GM12878 (cell line): ENCODE data around the gene DHDH. TPM values are rescaled to one million over a fixed set of nuclear protein-coding genes. Genes with fewer than 3 reads are reported as not detected.

Experiments used
- ATAC-seq: fragments of 200-7000 bp; cut with Tn5 transposase; 3 replicates; pipeline ENCODE4 v1.9.1; 2020; ENCODE audit warnings: mild to moderate bottlenecking, moderate library complexity
- BruUV-seq: library from RNA; stranded (reverse); fragments of 400-500 nt; replicated peaks from 2 replicates; lab custom pipeline; 2021; lab: Mats Ljungman, UMichigan
- CTCF ChIA-PET: fragments of 300-600 bp; sonication (Branson Sonifier 250); formaldehyde crosslinking; extraction: SDS; loops from one replicate; lab custom pipeline; 2021; ENCODE audit warnings: inconsistent platforms; lab: Yijun Ruan, JAX
- POLR2A ChIA-PET: fragments of 350-600 bp; formaldehyde crosslinking; extraction: SDS; loops from one replicate; lab custom pipeline; 2021; ENCODE audit warnings: inconsistent platforms; lab: Charles Lee
- RAD21 ChIA-PET: fragments of 300-600 bp; sonication (Branson Sonifier 250); formaldehyde crosslinking; loops from one replicate; lab custom pipeline; 2023; ENCODE audit warnings: antibody characterized with exemption; ENCODE audit not compliant: unreplicated experiment; lab: Charles Lee
- SMC1A ChIA-PET: fragments of 300-600 bp; sonication (Branson Sonifier 250); formaldehyde crosslinking; loops from one replicate; lab custom pipeline; 2023; ENCODE audit not compliant: unreplicated experiment, uncharacterized antibody; lab: Charles Lee
- DNase-seq: peaks from one replicate; pipeline ENCODE4 v3.0.0-alpha.2; 2011; ENCODE audit warnings: low read depth, low spot score
- FAIRE-seq: peaks from 3 replicates; lab custom pipeline; 2011; peaks lifted over from hg19 to GRCh38; lab: Jason Lieb, UNC
- H2AFZ ChIP-seq: 2 replicates; pipeline ENCODE4 v1.6.0; 2011; ENCODE audit warnings: low read depth, low read length, control low read depth; ENCODE audit not compliant: control insufficient read depth
- H3K27ac ChIP-seq: 2 replicates; pipeline ENCODE4 v1.5.1; 2011; ENCODE audit warnings: control low read depth; ENCODE audit not compliant: control insufficient read depth, insufficient read depth
- H3K27me3 ChIP-seq, 2 experiments: replicated peaks in 1 of 2; 2 replicates each; pipeline versions ENCODE4 v1.6.0 to v1.6.1; 2011; ENCODE audit warnings: low read length in 1 of 2; ENCODE audit not compliant: control insufficient read depth in 2 of 2, insufficient read depth in 2 of 2
- H3K36me3 ChIP-seq, 2 experiments: 2 replicates each; pipeline ENCODE4 v1.5.1; 2011; ENCODE audit warnings: low read length in 1 of 2; ENCODE audit not compliant: control insufficient read depth in 2 of 2, insufficient read depth in 2 of 2
- H3K4me1 ChIP-seq: 2 replicates; pipeline ENCODE4 v1.6.1; 2011; ENCODE audit warnings: mild to moderate bottlenecking, low read length, moderate library complexity, mixed read lengths; ENCODE audit not compliant: control insufficient read depth, insufficient read depth
- H3K4me2 ChIP-seq: 2 replicates; pipeline ENCODE4 v1.6.0; 2011; ENCODE audit warnings: control low read depth; ENCODE audit not compliant: control insufficient read depth, insufficient read depth
- H3K4me3 ChIP-seq: fragments of 200-600 bp; sonication (generic); 2 replicates; pipeline ENCODE4 v1.5.1; 2016
- H3K79me2 ChIP-seq: 2 replicates; pipeline ENCODE4 v1.6.0; 2011; ENCODE audit warnings: low read length; ENCODE audit not compliant: control insufficient read depth, insufficient read depth
- H3K9ac ChIP-seq: 2 replicates; pipeline ENCODE4 v1.8.0; 2011; ENCODE audit warnings: low read length, control low read depth, mixed read lengths; ENCODE audit not compliant: control insufficient read depth, insufficient read depth
- H3K9me3 ChIP-seq: replicated peaks from 3 replicates; pipeline ENCODE4 v1.5.1; 2011; ENCODE audit warnings: mild to moderate bottlenecking, low read length; ENCODE audit not compliant: control insufficient read depth, insufficient read depth
- H4K20me1 ChIP-seq: 2 replicates; pipeline ENCODE4 v1.6.0; 2011; ENCODE audit not compliant: control insufficient read depth, insufficient read depth
- CEBPB ChIP-seq, 2 experiments: fragments of 150-350 bp in 1 of 2; IDR thresholded peaks; 2 replicates each; pipeline ENCODE4 v1.6.1; 2012 to 2014; ENCODE audit warnings: low read depth in 2 of 2, low read length in 2 of 2, borderline replicate concordance in 1 of 2, inconsistent platforms in 1 of 2
- CUX1 ChIP-seq: IDR thresholded peaks from 2 replicates; pipeline ENCODE4 v1.6.1; 2012; ENCODE audit warnings: improper control_type of control experiment, low read depth, low read length; ENCODE audit not compliant: insufficient replicate concordance
- DPF2 ChIP-seq: fragments of 450-650 bp; IDR thresholded peaks from 2 replicates; pipeline ENCODE4 v1.6.1; 2017; ENCODE audit warnings: mild to moderate bottlenecking
- IKZF1 ChIP-seq: fragments of 450-650 bp; conservative IDR thresholded peaks from 2 replicates; pipeline ENCODE4 v1.6.1; 2017; ENCODE audit warnings: antibody characterized with exemption, mild to moderate bottlenecking
- MEF2B ChIP-seq: fragments of 450-650 bp; IDR thresholded peaks from 2 replicates; pipeline ENCODE4 v1.6.1; 2018; ENCODE audit warnings: mild to moderate bottlenecking, moderate library complexity; ENCODE audit not compliant: partially characterized antibody, poor library complexity, severe bottlenecking
- NFYA ChIP-seq: IDR thresholded peaks from 2 replicates; pipeline ENCODE4 v1.6.1; 2011; ENCODE audit warnings: low read depth, mild to moderate bottlenecking, low read length, improper control_type of control experiment, borderline replicate concordance
- RB1 ChIP-seq: fragments of 450-650 bp; formaldehyde crosslinking; IDR thresholded peaks from 2 replicates; pipeline ENCODE4 v1.6.1; 2017; ENCODE audit warnings: mild to moderate bottlenecking, borderline replicate concordance
- TARDBP ChIP-seq: IDR thresholded peaks from 2 replicates; pipeline ENCODE4 v1.6.1; 2016; ENCODE audit warnings: borderline replicate concordance
- TCF12 ChIP-seq: IDR thresholded peaks from 2 replicates; pipeline ENCODE4 v1.6.1; 2011; ENCODE audit warnings: low read depth, mild to moderate bottlenecking, low read length
- ZNF217 ChIP-seq: fragments of 450-650 bp; IDR thresholded peaks from 2 replicates; pipeline ENCODE4 v1.6.1; 2017; ENCODE audit warnings: antibody characterized with exemption, mild to moderate bottlenecking
- WGBS: methylation state at CpG from one replicate; pipeline ENCODE4 v1.1.6; 2016; ENCODE audit warnings: low lambda C conversion rate; ENCODE audit not compliant: insufficient replicate concordance, insufficient coverage; ENCODE audit errors: missing lambda C conversion rate; 5-methylcytosine and 5-hydroxymethylcytosine counted together
- in situ Hi-C: fragments of 300-500 bp; cut with MboI; formaldehyde crosslinking; loops from 9 replicates; pipeline ENCODE4 v1.14.3; 2018; ENCODE audit warnings: mixed read lengths
- intact Hi-C: fragments of 100-400 bp; cut with micrococcal nuclease; formaldehyde crosslinking; loops from one replicate; pipeline ENCODE4 v1.14.2; 2022; ENCODE audit not compliant: unreplicated experiment
- polyA plus RNA-seq, 11 experiments: library from polyadenylated mRNA; depleted of rRNA in 4 of 11; unstranded in 6 of 11; stranded (reverse) in 5 of 11; fragments of >200 nt; fragmentation: Nextera tagmentation in 4 of 11; fragmentation: Illumina TruSeq in 1 of 11; extraction: Ambion mirVana in 4 of 11; extraction: Trizol in 1 of 11; gene quantifications; 1 replicate in 1 of 11; 2 replicates in 10 of 11; pipeline versions ENCODE4 v1.2.1 to v1.2.3, GENCODE V29; 2011 to 2016; ENCODE audit warnings: inconsistent platforms in 2 of 11, missing spikeins in 2 of 11, low read depth in 1 of 11
- total RNA-seq, 4 experiments: library from RNA; depleted of rRNA in 3 of 4; stranded (reverse); fragments of >200 nt in 3 of 4; fragmentation: Illumina TruSeq in 1 of 4; extraction: Trizol in 1 of 4; gene quantifications; 2 replicates each; pipeline versions ENCODE4 v1.2.1 to v1.2.3, GENCODE V29; 2013 to 2021
- TF ChIP-seq, protein P1 (sequence below): IDR thresholded peaks from 2 replicates; pipeline ENCODE4 v1.6.1; 2012; ENCODE audit warnings: low read depth, low read length, improper control_type of control experiment
- TF ChIP-seq, protein P2 (sequence below): fragments of 450-650 bp; formaldehyde crosslinking; IDR thresholded peaks from 2 replicates; pipeline ENCODE4 v1.4.0; 2020; ENCODE audit warnings: mild to moderate bottlenecking, moderate library complexity

Gene DHDH
- total and polyA plus RNA-seq, 10 of the 15 experiments (the other 5 are each of a cell fraction or from before 2014, with no cell fraction given) = 0.13 to 0.21 (median 0.15) TPM; not detected in 7

DNA sequence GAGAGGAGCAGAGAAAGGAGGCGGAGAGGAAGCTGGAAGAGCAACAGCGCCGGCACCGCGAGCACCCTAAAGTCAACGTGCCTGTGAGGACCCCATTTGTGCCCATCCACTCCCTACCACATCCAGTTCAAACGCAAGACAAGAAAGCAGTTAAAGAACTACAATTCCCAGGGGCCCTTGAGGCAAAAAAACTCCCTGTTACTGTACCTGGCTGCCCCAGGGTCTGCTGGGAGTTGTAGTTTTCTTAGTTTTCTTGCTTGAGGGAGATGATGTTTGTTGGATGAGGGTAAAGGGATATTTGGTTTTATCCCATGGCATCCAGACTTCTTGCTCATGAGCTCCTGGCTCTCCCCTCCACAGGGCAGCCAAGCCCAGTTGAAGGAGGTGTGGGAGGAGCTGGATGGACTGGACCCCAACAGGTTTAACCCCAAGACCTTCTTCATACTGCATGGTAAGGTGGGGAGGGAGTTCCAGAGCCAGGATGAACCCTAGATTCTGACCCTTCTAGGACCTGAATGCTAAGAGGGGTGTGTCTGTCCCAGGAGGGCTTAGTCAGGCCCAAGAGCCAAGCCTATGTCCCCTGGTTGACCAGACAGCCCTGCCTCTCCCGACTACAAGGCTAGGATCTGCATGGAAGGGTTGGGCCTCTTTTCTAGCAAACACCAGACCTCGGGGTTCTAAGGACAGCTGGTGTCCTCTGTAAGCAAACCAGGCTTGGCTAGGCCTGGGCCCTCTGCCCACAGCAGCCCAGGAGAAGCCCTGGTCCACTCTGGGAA lies 20.2 kb upstream of the DHDH start:
- peaks cover 10 to 25% of the 10 kb centered on the region in 2 experiments for H3K36me3 ChIP-seq
- ChIA-PET RAD21 (no interaction called here), CTCF (no interaction called here), POLR2A (no interaction called here), SMC1A (interaction anchor here (1.2 kb wide), 1 partner anchor 12 kb away, joined by 4 read pairs; no protein-coding TSS in a partner anchor)
- H3K4me3 ChIP-seq = no peak overlapping the region
- no peak for FAIRE-seq
- H3K27ac ChIP-seq = no peak overlapping the region
- no peaks in the 10 kb centered on the region for H3K79me2 ChIP-seq
- peaks cover 13% of the 10 kb centered on the region for H3K4me1 ChIP-seq
- in situ Hi-C loops = no loop called here
- DNase-seq = no peak
- H2AFZ ChIP-seq = no peak overlapping the region
- H3K4me2 ChIP-seq = no peak overlapping the region
- BruUV-seq = TSS peak; percentile 43
- no peaks in the 10 kb centered on the region for H3K27me3 ChIP-seq
- no peaks in the 10 kb centered on the region; the same call in 1 of the 3 replicates for H3K9me3 ChIP-seq
- WGBS = 98% methylated on average over 9 of the region's 9 CpGs
- H3K9ac ChIP-seq = no peak overlapping the region
- no peaks in the 10 kb centered on the region for H4K20me1 ChIP-seq
- peak; percentile 73 for ATAC-seq
- intact Hi-C loops = no loop called here
- TF ChIP-seq CEBPB (IDR thresholded peaks at IDR 0.05; ENCODE audit: borderline replicate concordance in 1 of 2, low read depth in 2 of 2, low read length in 2 of 2) = no peak
- no peak for TF ChIP-seq RB1
- peak; percentile 77; the same call in 1 of the 2 replicates for TF ChIP-seq TARDBP
- TF ChIP-seq TCF12 = no peak
- no peak for TF ChIP-seq DPF2
- TF ChIP-seq IKZF1 = peak; percentile 55
- no peak for TF ChIP-seq ZNF217
- no peak for TF ChIP-seq CUX1
- TF ChIP-seq, protein P1, sequence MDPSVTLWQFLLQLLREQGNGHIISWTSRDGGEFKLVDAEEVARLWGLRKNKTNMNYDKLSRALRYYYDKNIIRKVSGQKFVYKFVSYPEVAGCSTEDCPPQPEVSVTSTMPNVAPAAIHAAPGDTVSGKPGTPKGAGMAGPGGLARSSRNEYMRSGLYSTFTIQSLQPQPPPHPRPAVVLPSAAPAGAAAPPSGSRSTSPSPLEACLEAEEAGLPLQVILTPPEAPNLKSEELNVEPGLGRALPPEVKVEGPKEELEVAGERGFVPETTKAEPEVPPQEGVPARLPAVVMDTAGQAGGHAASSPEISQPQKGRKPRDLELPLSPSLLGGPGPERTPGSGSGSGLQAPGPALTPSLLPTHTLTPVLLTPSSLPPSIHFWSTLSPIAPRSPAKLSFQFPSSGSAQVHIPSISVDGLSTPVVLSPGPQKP = no peak
- TF ChIP-seq, protein P2, sequence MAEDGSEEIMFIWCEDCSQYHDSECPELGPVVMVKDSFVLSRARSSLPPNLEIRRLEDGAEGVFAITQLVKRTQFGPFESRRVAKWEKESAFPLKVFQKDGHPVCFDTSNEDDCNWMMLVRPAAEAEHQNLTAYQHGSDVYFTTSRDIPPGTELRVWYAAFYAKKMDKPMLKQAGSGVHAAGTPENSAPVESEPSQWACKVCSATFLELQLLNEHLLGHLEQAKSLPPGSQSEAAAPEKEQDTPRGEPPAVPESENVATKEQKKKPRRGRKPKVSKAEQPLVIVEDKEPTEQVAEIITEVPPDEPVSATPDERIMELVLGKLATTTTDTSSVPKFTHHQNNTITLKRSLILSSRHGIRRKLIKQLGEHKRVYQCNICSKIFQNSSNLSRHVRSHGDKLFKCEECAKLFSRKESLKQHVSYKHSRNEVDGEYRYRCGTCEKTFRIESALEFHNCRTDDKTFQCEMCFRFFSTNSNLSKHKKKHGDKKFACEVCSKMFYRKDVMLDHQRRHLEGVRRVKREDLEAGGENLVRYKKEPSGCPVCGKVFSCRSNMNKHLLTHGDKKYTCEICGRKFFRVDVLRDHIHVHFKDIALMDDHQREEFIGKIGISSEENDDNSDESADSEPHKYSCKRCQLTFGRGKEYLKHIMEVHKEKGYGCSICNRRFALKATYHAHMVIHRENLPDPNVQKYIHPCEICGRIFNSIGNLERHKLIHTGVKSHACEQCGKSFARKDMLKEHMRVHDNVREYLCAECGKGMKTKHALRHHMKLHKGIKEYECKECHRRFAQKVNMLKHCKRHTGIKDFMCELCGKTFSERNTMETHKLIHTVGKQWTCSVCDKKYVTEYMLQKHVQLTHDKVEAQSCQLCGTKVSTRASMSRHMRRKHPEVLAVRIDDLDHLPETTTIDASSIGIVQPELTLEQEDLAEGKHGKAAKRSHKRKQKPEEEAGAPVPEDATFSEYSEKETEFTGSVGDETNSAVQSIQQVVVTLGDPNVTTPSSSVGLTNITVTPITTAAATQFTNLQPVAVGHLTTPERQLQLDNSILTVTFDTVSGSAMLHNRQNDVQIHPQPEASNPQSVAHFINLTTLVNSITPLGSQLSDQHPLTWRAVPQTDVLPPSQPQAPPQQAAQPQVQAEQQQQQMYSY (CRISPR knock-in tag) = no peak
- no peak for TF ChIP-seq MEF2B
- no peak for TF ChIP-seq NFYA
